A549 (cell line): ENCODE measurements around the gene SMTNL2.

Experiments
- CTCF ChIP-seq: fragments of >200 bp; sonication (Bioruptor Twin); formaldehyde crosslinking; IDR thresholded peaks from 3 replicates; pipeline ENCODE4 v1.5.1; 2016
- EP300 ChIP-seq, 2 experiments: fragments of >200 bp; sonication (Bioruptor Twin); formaldehyde crosslinking; IDR thresholded peaks; 2 replicates in 1 of 2; 3 replicates in 1 of 2; pipeline ENCODE4 v1.6.1; 2016 to 2017
- MYC ChIP-seq: IDR thresholded peaks from 2 replicates; pipeline ENCODE4 v1.6.1; 2012; ENCODE audit warnings: mild to moderate bottlenecking, inconsistent platforms, low read length, improper control_type of control experiment, borderline replicate concordance
- PBX3 ChIP-seq: IDR thresholded peaks from 2 replicates; pipeline ENCODE4 v1.6.1; 2012
- POLR2A ChIP-seq: IDR thresholded peaks from 2 replicates; pipeline ENCODE4 v1.6.1; 2012; ENCODE audit warnings: mild to moderate bottlenecking, low read length
- RAD21 ChIP-seq, 2 experiments: fragments of >200 bp in 1 of 2; sonication (Bioruptor Twin) in 1 of 2; formaldehyde crosslinking in 1 of 2; IDR thresholded peaks in 1 of 2; conservative IDR thresholded peaks in 1 of 2; 2 replicates in 1 of 2; 3 replicates in 1 of 2; pipeline ENCODE4 v1.6.1; 2012 to 2018; ENCODE audit warnings: inconsistent platforms in 1 of 2
- RARB ChIP-seq: fragments of 250-450 bp; sonication (Bioruptor Pico); IDR thresholded peaks from 2 replicates; pipeline ENCODE4 v1.8.0; 2021; ENCODE audit warnings: mild to moderate bottlenecking, moderate library complexity
- RNF2 ChIP-seq: fragments of 200-600 bp; sonication (generic); IDR thresholded peaks from 2 replicates; pipeline ENCODE4 v1.6.1; 2016; ENCODE audit warnings: low read depth, mild to moderate bottlenecking, antibody characterized with exemption, moderate library complexity, borderline replicate concordance
- SMC3 ChIP-seq: fragments of >200 bp; sonication (Bioruptor Twin); formaldehyde crosslinking; IDR thresholded peaks from 3 replicates; pipeline ENCODE4 v1.6.1; 2018; ENCODE audit warnings: inconsistent platforms
- SREBF2 ChIP-seq: fragments of 450-650 bp; IDR thresholded peaks from 2 replicates; pipeline ENCODE4 v1.6.1; 2014; ENCODE audit warnings: mild to moderate bottlenecking, moderate library complexity
- ZNF302 ChIP-seq: fragments of 250-450 bp; sonication (Bioruptor Pico); IDR thresholded peaks from 2 replicates; pipeline ENCODE4 v1.9.0; 2021; ENCODE audit warnings: inconsistent platforms, mild to moderate bottlenecking, moderate library complexity
- TF ChIP-seq, protein P1 (sequence below): fragments of 450-650 bp; IDR thresholded peaks from 2 replicates; pipeline ENCODE4 v1.6.1; 2014; ENCODE audit warnings: antibody characterized with exemption
- TF ChIP-seq, protein P2 (sequence below): IDR thresholded peaks from 2 replicates; pipeline ENCODE4 v1.6.1; 2012
- TF ChIP-seq, protein P3 (sequence below): fragments of 200-600 bp; sonication (generic); IDR thresholded peaks from 2 replicates; pipeline ENCODE4 v1.6.1; 2016; ENCODE audit warnings: antibody characterized with exemption, mild to moderate bottlenecking, moderate library complexity

DNA sequence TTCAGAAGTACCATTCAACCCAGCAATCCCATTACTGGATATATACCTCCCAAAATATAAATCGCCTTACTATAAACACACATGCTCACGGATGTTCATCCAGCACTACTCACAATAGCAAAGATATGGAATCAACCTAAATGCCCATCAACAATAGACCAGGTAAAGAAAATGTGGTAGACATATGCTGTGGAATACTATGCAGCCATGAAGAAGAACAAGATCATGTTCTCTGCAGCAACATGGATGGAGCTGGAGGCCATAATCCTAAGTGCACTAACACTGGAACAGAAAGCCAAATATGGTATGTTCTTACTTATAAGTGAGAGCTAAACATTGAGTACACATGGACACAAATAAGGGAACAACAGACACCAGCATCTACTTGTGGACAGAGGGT lies 49.3 kb downstream of the SMTNL2 start:
- no peak for TF ChIP-seq RARB (CRISPR knock-in tag)
- TF ChIP-seq POLR2A = no peak
- no peak for TF ChIP-seq CTCF
- no peak for TF ChIP-seq RAD21 (conservative IDR thresholded peaks at IDR 0.05 in 1 of 2, IDR thresholded peaks at IDR 0.05 in 1 of 2)
- peak; percentile 14; the same call in 1 of the 2 replicates for TF ChIP-seq ZNF302 (CRISPR knock-in tag)
- no peak for TF ChIP-seq RNF2
- no peak for TF ChIP-seq SMC3
- no peak for TF ChIP-seq MYC
- no peak for TF ChIP-seq PBX3
- TF ChIP-seq, protein P1, sequence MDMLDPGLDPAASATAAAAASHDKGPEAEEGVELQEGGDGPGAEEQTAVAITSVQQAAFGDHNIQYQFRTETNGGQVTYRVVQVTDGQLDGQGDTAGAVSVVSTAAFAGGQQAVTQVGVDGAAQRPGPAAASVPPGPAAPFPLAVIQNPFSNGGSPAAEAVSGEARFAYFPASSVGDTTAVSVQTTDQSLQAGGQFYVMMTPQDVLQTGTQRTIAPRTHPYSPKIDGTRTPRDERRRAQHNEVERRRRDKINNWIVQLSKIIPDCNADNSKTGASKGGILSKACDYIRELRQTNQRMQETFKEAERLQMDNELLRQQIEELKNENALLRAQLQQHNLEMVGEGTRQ = no peak
- TF ChIP-seq, protein P2, sequence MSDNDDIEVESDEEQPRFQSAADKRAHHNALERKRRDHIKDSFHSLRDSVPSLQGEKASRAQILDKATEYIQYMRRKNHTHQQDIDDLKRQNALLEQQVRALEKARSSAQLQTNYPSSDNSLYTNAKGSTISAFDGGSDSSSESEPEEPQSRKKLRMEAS = no peak
- no peak for TF ChIP-seq EP300 (IDR thresholded peaks at IDR 0.05)
- no peak for TF ChIP-seq SREBF2
- TF ChIP-seq, protein P3, sequence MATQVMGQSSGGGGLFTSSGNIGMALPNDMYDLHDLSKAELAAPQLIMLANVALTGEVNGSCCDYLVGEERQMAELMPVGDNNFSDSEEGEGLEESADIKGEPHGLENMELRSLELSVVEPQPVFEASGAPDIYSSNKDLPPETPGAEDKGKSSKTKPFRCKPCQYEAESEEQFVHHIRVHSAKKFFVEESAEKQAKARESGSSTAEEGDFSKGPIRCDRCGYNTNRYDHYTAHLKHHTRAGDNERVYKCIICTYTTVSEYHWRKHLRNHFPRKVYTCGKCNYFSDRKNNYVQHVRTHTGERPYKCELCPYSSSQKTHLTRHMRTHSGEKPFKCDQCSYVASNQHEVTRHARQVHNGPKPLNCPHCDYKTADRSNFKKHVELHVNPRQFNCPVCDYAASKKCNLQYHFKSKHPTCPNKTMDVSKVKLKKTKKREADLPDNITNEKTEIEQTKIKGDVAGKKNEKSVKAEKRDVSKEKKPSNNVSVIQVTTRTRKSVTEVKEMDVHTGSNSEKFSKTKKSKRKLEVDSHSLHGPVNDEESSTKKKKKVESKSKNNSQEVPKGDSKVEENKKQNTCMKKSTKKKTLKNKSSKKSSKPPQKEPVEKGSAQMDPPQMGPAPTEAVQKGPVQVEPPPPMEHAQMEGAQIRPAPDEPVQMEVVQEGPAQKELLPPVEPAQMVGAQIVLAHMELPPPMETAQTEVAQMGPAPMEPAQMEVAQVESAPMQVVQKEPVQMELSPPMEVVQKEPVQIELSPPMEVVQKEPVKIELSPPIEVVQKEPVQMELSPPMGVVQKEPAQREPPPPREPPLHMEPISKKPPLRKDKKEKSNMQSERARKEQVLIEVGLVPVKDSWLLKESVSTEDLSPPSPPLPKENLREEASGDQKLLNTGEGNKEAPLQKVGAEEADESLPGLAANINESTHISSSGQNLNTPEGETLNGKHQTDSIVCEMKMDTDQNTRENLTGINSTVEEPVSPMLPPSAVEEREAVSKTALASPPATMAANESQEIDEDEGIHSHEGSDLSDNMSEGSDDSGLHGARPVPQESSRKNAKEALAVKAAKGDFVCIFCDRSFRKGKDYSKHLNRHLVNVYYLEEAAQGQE = no peak
